Heart left ventricle (tissue), 13 donors: Measurements from ENCODE around the gene KRTAP5-6.

ENCODE experiments used
- CTCF ChIP-seq, 12 donors: fragments of 200-600 bp; sonication (generic) in 4 of 12; IDR thresholded peaks; one replicate each; pipeline versions ENCODE4 v1.5.0 to v1.8.0; 2018 to 2022; ENCODE audit warnings: antibody characterized with exemption in 12 of 12, mild to moderate bottlenecking in 5 of 12
- POLR2A ChIP-seq, 2 donors: fragments of 450-650 bp; IDR thresholded peaks; one replicate each; pipeline ENCODE4 v1.6.1; 2017; ENCODE audit warnings: antibody characterized with exemption in 2 of 2, mild to moderate bottlenecking in 2 of 2, moderate library complexity in 2 of 2
- donor health status: ischemic (EF 13 %, LVEDD 7.1; RV severe dilation, severe dysfunction).
- donor health status: DM: no; HTN: yes; CAD: no.
- donor health status: DM: no; HTN: no; CAD: no.
- donor health status: ischemic (EF 25% LVEDD 6.9; RV normal size, moderate dysfunction).
- donor health status: ischemic (EF 25% LVEDD 5.7; RV mildly dilated, moderate dysfunction).
- donor health status: ischemic (EF 35%, LVEDD 5.7; RV mildly dilated, moderate dysfunction).
- donor health status: nonischemic (EF 11% LVEDD 7.7; RV severe dilation, severe dysfunction).
- donor health status: DM: yes; HTN: yes; CAD: no.
- donor health status: PGD.
- donor health status: ischemic (EF 29% LVEDD 5.4; RV normal size, mild dysfunction).
- donor health status: nonischemic (EF 23%, LVEDD 6.1; RV moderate dilation, normal function).

GRCh38 chr11:1702506-1702905 lies 5.5 kb downstream of the KRTAP5-6 start:
- no peak for TF ChIP-seq POLR2A (IDR thresholded peaks at IDR 0.05)
- no peak for TF ChIP-seq CTCF (IDR thresholded peaks at IDR 0.05)
